GM23338 (cell line): ENCODE data around the gene SRSF8. TPM values are rescaled to one million over a fixed set of nuclear protein-coding genes. Genes with fewer than 3 reads are reported as not detected.

ENCODE experiments used
- ATAC-seq: fragments of 200-7000 bp; cut with Tn5 transposase; 3 replicates; pipeline ENCODE4 v1.9.1; 2020
- DNase-seq: peaks from one replicate; pipeline ENCODE4 v3.0.0-alpha.2; 2015; ENCODE audit warnings: low spot score
- H2AFZ ChIP-seq: fragments of 200-600 bp; sonication (generic); 2 replicates; pipeline ENCODE4 v1.8.0; 2016; ENCODE audit warnings: antibody characterized with exemption, mild to moderate bottlenecking, moderate library complexity
- H3F3A ChIP-seq: fragments of 200-600 bp; sonication (generic); replicated peaks from 2 replicates; pipeline ENCODE4 v1.8.0; 2017; ENCODE audit warnings: antibody characterized with exemption, mixed run types, low read depth
- H3K27ac ChIP-seq: fragments of 200-600 bp; sonication (generic); 2 replicates; pipeline ENCODE4 v1.6.1; 2016; ENCODE audit warnings: low read depth
- H3K27me3 ChIP-seq: fragments of 200-600 bp; sonication (generic); 2 replicates; pipeline ENCODE4 v1.8.0; 2016; ENCODE audit warnings: mild to moderate bottlenecking, mixed run types, moderate library complexity; ENCODE audit not compliant: insufficient read depth
- H3K36me3 ChIP-seq: fragments of 200-600 bp; sonication (generic); 2 replicates; pipeline ENCODE4 v1.8.0; 2016; ENCODE audit warnings: mild to moderate bottlenecking; ENCODE audit not compliant: insufficient read depth
- H3K4me1 ChIP-seq: fragments of 200-600 bp; sonication (generic); 2 replicates; pipeline ENCODE4 v1.8.0; 2016; ENCODE audit warnings: mild to moderate bottlenecking, moderate library complexity; ENCODE audit not compliant: insufficient read depth
- H3K4me2 ChIP-seq: fragments of 200-600 bp; sonication (generic); 2 replicates; pipeline ENCODE4 v1.7.1; 2017; ENCODE audit warnings: mixed run types
- H3K4me3 ChIP-seq: fragments of 200-600 bp; sonication (generic); 2 replicates; pipeline ENCODE4 v1.6.1; 2016; ENCODE audit warnings: mixed run types
- H3K79me2 ChIP-seq: fragments of 200-600 bp; sonication (generic); replicated peaks from 2 replicates; pipeline ENCODE4 v1.8.0; 2017; ENCODE audit warnings: mild to moderate bottlenecking; ENCODE audit not compliant: insufficient read depth
- H3K9me2 ChIP-seq: fragments of 200-600 bp; sonication (generic); 2 replicates; pipeline ENCODE4 v1.8.0; 2017; ENCODE audit not compliant: insufficient read depth
- H4K20me1 ChIP-seq: fragments of 200-600 bp; sonication (generic); replicated peaks from 2 replicates; pipeline ENCODE4 v1.8.0; 2017; ENCODE audit warnings: mild to moderate bottlenecking; ENCODE audit not compliant: insufficient read depth
- H3K27ac Mint-ChIP-seq: 2 replicates; pipeline ENCODE4 v1.8.0; 2020; ENCODE audit warnings: inconsistent platforms, mild to moderate bottlenecking, moderate library complexity, mixed read lengths
- H3K27me3 Mint-ChIP-seq: 3 replicates; pipeline ENCODE4 v1.8.0; 2022; ENCODE audit warnings: low read depth, mild to moderate bottlenecking, moderate library complexity, mixed read lengths, inconsistent platforms; ENCODE audit not compliant: insufficient read depth, poor library complexity
- H3K36me3 Mint-ChIP-seq: 3 replicates; pipeline ENCODE4 v1.8.0; 2021; ENCODE audit warnings: low read depth, mild to moderate bottlenecking, inconsistent platforms, moderate library complexity, mixed read lengths
- H3K4me1 Mint-ChIP-seq: 3 replicates; pipeline ENCODE4 v1.8.0; 2020; ENCODE audit warnings: mild to moderate bottlenecking, inconsistent platforms, mixed read lengths
- H3K4me3 Mint-ChIP-seq: 3 replicates; pipeline ENCODE4 v1.8.0; 2021; ENCODE audit warnings: moderate library complexity, mild to moderate bottlenecking, inconsistent platforms, mixed read lengths
- H3K9me3 Mint-ChIP-seq: 3 replicates; pipeline ENCODE4 v1.8.0; 2020; ENCODE audit warnings: moderate library complexity, mild to moderate bottlenecking, inconsistent platforms, mixed read lengths
- CREB1 ChIP-seq: fragments of 250-450 bp; sonication (Bioruptor Pico); IDR thresholded peaks from 2 replicates; pipeline ENCODE4 v1.5.0; 2020; ENCODE audit warnings: low read depth, mild to moderate bottlenecking, moderate library complexity
- CTCF ChIP-seq, 2 experiments: fragments of 200-600 bp in 1 of 2; sonication (generic) in 1 of 2; conservative IDR thresholded peaks; 2 replicates each; pipeline versions ENCODE4 v1.5.1 to v1.6.1; 2016 to 2017; ENCODE audit warnings: antibody characterized with exemption in 2 of 2, low read depth in 2 of 2, mild to moderate bottlenecking in 2 of 2, moderate library complexity in 1 of 2
- ETS1 ChIP-seq: IDR thresholded peaks from 2 replicates; pipeline ENCODE4 v1.6.1; 2016; ENCODE audit warnings: antibody characterized with exemption
- EZH2 ChIP-seq: fragments of 200-600 bp; sonication (generic); IDR thresholded peaks from one replicate; pipeline ENCODE4 v1.8.0; 2017; ENCODE audit warnings: antibody characterized with exemption, mild to moderate bottlenecking, low read depth; ENCODE audit not compliant: unreplicated experiment
- EZH2phosphoT487 ChIP-seq: fragments of 200-600 bp; sonication (generic); IDR thresholded peaks from one replicate; pipeline ENCODE4 v1.8.1; 2018; ENCODE audit warnings: antibody characterized with exemption; ENCODE audit not compliant: unreplicated experiment
- NANOG ChIP-seq: IDR thresholded peaks from 2 replicates; pipeline ENCODE4 v1.6.1; 2016; ENCODE audit warnings: antibody characterized with exemption, borderline replicate concordance
- POLR2AphosphoS5 ChIP-seq: IDR thresholded peaks from 2 replicates; pipeline ENCODE4 v1.6.1; 2016; ENCODE audit warnings: antibody characterized with exemption, low read depth
- ZNF114 ChIP-seq: fragments of 250-450 bp; sonication (Bioruptor Pico); IDR thresholded peaks from 2 replicates; pipeline ENCODE4 v1.5.0; 2020; ENCODE audit warnings: mild to moderate bottlenecking, moderate library complexity
- ZNF331 ChIP-seq: fragments of 250-450 bp; sonication (Bioruptor Pico); IDR thresholded peaks from 2 replicates; pipeline ENCODE4 v1.5.0; 2020; ENCODE audit warnings: low read depth, mild to moderate bottlenecking, moderate library complexity
- polyA plus RNA-seq: library from polyadenylated mRNA; unstranded; fragments of >200 nt; fragmentation: Nextera tagmentation; extraction: Ambion mirVana; gene quantifications from 2 replicates; pipeline ENCODE4 v1.2.1, GENCODE V29; 2016
- total RNA-seq: library from RNA; depleted of rRNA; stranded (reverse); fragments of >200 nt; shearing (Covaris generic); gene quantifications from 2 replicates; pipeline ENCODE4 v1.2.3, GENCODE V29; 2014
- TF ChIP-seq, protein P1 (sequence below): IDR thresholded peaks from one replicate; pipeline ENCODE4 v1.6.1; 2018; ENCODE audit warnings: antibody characterized with exemption; ENCODE audit not compliant: unreplicated experiment

Gene SRSF8
- total and polyA plus RNA-seq, 2 experiments from 2014 or later: 12.6 to 19.9 TPM

GRCh38 chr11:95028357-95028756, 38.4 kb upstream of the SRSF8 start:
- Histone ChIP-seq H3K4me1 (no peaks in the 10 kb centered on the region), H3K9me2 (peaks cover 15% of the 10 kb centered on the region; the same call in 1 of the 2 replicates), H3K36me3 (no peaks in the 10 kb centered on the region), H3K27ac (no peak overlapping the region), H3K4me2 (no peak overlapping the region), H3K4me3 (no peak overlapping the region), H4K20me1 (no peaks in the 10 kb centered on the region), H3K27me3 (no peaks in the 10 kb centered on the region), H2AFZ (no peak overlapping the region), H3F3A (no peaks in the 10 kb centered on the region), H3K79me2 (no peaks in the 10 kb centered on the region)
- Mint-ChIP-seq H3K27ac (no peak overlapping the region), H3K4me1 (no peaks in the 10 kb centered on the region), H3K27me3 (no peaks in the 10 kb centered on the region), H3K9me3 (no peaks in the 10 kb centered on the region), H3K4me3 (no peak overlapping the region), H3K36me3 (no peaks in the 10 kb centered on the region)
- ATAC-seq (no peak), DNase-seq (no peak)
- TF ChIP-seq ZNF114 (no peak), CTCF (conservative IDR thresholded peaks at IDR 0.05; ENCODE audit: low read depth in 2 of 2) (no peak), EZH2 (no peak)
- TF ChIP-seq, protein P1, sequence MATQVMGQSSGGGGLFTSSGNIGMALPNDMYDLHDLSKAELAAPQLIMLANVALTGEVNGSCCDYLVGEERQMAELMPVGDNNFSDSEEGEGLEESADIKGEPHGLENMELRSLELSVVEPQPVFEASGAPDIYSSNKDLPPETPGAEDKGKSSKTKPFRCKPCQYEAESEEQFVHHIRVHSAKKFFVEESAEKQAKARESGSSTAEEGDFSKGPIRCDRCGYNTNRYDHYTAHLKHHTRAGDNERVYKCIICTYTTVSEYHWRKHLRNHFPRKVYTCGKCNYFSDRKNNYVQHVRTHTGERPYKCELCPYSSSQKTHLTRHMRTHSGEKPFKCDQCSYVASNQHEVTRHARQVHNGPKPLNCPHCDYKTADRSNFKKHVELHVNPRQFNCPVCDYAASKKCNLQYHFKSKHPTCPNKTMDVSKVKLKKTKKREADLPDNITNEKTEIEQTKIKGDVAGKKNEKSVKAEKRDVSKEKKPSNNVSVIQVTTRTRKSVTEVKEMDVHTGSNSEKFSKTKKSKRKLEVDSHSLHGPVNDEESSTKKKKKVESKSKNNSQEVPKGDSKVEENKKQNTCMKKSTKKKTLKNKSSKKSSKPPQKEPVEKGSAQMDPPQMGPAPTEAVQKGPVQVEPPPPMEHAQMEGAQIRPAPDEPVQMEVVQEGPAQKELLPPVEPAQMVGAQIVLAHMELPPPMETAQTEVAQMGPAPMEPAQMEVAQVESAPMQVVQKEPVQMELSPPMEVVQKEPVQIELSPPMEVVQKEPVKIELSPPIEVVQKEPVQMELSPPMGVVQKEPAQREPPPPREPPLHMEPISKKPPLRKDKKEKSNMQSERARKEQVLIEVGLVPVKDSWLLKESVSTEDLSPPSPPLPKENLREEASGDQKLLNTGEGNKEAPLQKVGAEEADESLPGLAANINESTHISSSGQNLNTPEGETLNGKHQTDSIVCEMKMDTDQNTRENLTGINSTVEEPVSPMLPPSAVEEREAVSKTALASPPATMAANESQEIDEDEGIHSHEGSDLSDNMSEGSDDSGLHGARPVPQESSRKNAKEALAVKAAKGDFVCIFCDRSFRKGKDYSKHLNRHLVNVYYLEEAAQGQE: no peak

DNA sequence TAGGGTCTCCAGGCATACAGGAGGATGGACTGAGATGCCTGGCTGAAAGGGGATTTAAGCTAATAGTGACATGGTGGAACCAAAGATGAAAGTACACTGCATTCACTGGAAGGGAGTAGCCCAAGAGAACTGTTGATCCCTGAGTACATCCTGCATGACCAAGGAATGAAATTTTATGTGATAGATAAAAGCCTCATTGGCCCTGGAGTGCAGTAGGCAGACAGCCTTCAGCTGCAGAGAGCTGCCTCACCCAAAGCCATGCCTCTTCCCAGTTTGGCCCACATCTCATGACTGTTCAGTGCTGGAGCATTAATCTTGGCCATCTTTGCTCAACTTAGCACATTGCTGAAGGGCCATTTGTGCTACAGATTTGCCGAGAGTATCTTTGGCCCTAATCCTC, 33.7 kb upstream of the SRSF8 start:
- H3K27me3 Mint-ChIP-seq: no peaks in the 10 kb centered on the region
- Histone ChIP-seq H3K36me3 (no peaks in the 10 kb centered on the region), H3K4me3 (no peak overlapping the region), H3K27ac (no peak overlapping the region), H2AFZ (peak overlapping the region; percentile 23; the same call in 1 of the 2 replicates), H3K4me2 (no peak overlapping the region), H3K9me2 (0 out of 2 replicates have a peak, but pooled peaks cover 7% of the 10 kb centered on the region), H3K4me1 (no peaks in the 10 kb centered on the region), H3F3A (no peaks in the 10 kb centered on the region), H3K79me2 (no peaks in the 10 kb centered on the region), H3K27me3 (no peaks in the 10 kb centered on the region), H4K20me1 (no peaks in the 10 kb centered on the region)
- ATAC-seq (no peak), DNase-seq (no peak)
- H3K9me3 Mint-ChIP-seq: no peaks in the 10 kb centered on the region
- H3K4me3 Mint-ChIP-seq: no peak overlapping the region
- no peak overlapping the region for H3K27ac Mint-ChIP-seq
- no peaks in the 10 kb centered on the region for H3K4me1 Mint-ChIP-seq
- no peaks in the 10 kb centered on the region for H3K36me3 Mint-ChIP-seq
- TF ChIP-seq NANOG (no peak), CREB1 (no peak), POLR2AphosphoS5 (no peak), ETS1 (no peak), ZNF114 (no peak), EZH2phosphoT487 (no peak), EZH2 (no peak), CTCF (conservative IDR thresholded peaks at IDR 0.05; ENCODE audit: low read depth in 2 of 2) (no peak), ZNF331 (CRISPR knock-in tag) (no peak)
- TF ChIP-seq, protein P1: no peak
